GM12872 (cell line): ENCODE data around the gene PRDM16.

Experiments
- CTCF ChIP-seq: IDR thresholded peaks from 3 replicates; pipeline ENCODE4 v1.5.1; 2011; ENCODE audit warnings: low read depth, mild to moderate bottlenecking, low read length, moderate library complexity; ENCODE audit not compliant: insufficient read depth

Gene PRDM16

GRCh38 chr1:3091334-3091733 is 22.3 kb downstream of the PRDM16 start:
- no peak for TF ChIP-seq CTCF

- TF ChIP-seq CTCF = no peak
Measured at GRCh38 chr1:3092530-3092929, 23.5 kb downstream of the PRDM16 start.

DNA sequence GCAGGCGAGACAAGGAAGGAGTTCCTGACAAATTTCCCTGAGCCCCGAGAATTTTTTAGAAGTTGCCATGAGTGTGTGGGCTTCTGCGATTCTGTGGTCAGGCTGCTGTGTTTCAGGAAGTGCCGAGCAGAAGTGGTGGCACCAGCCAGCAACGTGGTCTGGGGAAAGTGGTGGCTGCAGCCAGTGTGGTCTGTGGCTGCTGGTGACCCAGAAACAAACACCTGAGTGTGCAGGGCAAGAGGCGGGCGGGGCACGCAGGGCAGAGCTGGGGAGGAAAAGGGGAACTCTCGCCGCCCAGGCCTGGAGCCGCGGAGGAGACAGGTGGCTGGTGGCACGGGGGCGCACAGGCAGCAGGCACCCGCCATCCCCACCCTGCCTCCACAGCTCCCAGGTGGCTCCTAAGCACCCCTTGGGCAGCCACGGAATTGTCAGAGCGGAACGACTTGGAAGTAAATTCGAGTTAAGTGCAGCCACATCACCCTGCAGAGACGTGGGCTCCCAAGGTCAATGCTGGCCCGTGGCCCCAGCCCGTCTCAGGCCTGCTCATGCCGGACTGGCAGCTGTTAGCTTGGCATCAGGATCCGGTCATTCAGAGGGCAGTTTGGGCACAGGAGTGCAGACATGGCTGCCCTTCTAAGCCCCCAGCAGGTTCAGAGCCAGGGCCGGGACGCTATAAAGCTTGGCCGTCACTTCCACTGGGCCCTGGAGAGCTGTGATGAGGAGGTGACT is 25.1 kb downstream of the PRDM16 start:
- no peak for TF ChIP-seq CTCF

DNA sequence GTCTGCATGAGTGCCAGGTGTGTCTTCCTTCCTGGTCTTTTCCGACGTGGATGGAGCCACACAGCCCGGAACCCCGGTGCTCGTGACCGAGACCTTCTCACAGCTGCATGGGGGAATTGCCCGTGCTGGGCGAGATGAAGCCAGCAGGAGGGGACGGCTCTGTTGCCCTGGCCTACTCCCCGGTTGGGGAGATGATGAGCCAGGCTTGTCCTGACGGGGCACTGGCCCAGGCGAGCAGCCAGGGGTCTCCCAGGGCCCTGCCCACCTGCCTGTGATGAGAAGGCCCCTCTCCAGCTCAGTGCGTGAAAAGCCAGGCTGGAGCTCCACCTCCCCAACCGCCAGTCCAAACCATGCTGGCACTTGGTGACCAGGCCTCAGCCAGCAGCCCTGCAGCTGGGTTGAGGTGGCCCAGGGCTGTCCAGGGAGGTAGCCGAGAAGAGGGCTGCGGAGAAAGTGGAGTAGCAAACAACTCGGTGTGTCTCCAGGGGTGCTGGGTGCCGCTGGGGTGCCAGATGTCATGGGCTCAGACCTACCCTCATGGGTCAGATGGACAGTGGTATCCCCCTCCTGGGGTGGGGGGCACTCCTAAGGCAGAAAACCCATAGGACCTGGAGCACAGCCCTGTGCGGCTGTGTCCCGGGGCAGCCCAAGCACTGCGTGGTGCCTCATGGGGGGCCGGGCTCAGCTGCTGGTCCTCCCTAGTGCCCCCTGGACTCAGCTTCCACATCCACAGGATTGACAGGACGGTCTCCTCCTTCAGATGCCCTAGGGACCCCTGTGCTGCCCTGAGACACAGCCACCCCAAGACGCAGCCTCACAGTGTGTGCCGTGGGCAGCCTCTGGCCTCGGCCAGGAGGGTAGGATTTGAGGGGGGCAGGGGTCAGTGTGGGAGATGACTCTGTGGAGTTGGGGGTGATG is 26.1 kb downstream of the PRDM16 start:
- TF ChIP-seq CTCF = no peak

DNA sequence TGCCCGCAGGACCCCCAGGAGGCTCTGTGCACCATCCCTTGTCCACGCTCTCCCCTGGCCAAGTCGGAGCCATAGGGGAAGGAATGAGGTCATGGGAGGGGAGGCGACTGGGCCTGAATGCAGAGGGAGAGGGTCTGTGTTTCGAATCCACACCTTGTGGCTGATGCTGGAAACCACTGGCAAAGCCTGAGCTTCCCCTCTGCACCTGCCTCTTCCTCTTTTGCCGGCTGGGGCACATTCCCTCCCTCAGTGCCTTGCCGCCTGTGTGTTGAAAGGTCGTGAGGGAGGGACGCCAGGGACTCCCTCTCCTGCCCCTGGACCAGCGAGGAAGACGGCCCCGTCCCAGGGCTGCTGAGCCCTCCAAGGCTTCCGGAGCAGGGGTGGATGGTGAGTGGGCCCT is 27.3 kb downstream of the PRDM16 start:
- no peak for TF ChIP-seq CTCF

GRCh38 chr1:3097231-3097630 is 28.2 kb downstream of the PRDM16 start:
- no peak for TF ChIP-seq CTCF

GRCh38 chr1:3097861-3098260 is 28.9 kb downstream of the PRDM16 start:
- TF ChIP-seq CTCF = no peak
